ENCODE data around the gene PRSS36. TPM values are rescaled to one million over a fixed set of nuclear protein-coding genes. Genes with fewer than 3 reads are reported as not detected.

Gene PRSS36
- total RNA-seq, 1 experiment from 2014 or later, result 1.3 TPM

- H3K27ac Mint-ChIP-seq, result peak overlapping the region; percentile 47; the same call in 1 of the 2 replicates
- H3K27me3 Mint-ChIP-seq (ENCODE audit: low read depth), result no peaks in the 10 kb centered on the region
- POLR2A ChIA-PET, result interaction anchor here (0.7 to 1.7 kb wide), 4 partner anchors 8 to 248 kb away, joined by 3 to 7 read pairs (median 4); partner anchors contain the start of genes FUS and PYCARD
- H3K36me3 Mint-ChIP-seq, result peaks cover 97% of the 10 kb centered on the region
- DNase-seq (ENCODE audit: low spot score) (no peak), ATAC-seq (no peak)
- TF ChIP-seq AR (CRISPR knock-in tag; IDR thresholded peaks at IDR 0.05) (peak; percentile 56; the same call in 1 of the 2 replicates), FOXP4 (CRISPR knock-in tag; IDR thresholded peaks at IDR 0.05) (no peak)
- no peaks in the 10 kb centered on the region for H3K9me3 Mint-ChIP-seq
- peaks cover 17% of the 10 kb centered on the region for H3K4me1 Mint-ChIP-seq
- CTCF ChIA-PET, result interaction anchor here (0.7 kb wide), 1 partner anchor 13 kb away, joined by 3 read pairs; no protein-coding TSS in a partner anchor
- no peak overlapping the region for H3K4me3 Mint-ChIP-seq
These were observed 38.9 kb upstream of the PRSS36 start for GRCh38 chr16:31188450-31189411.

- Mint-ChIP-seq H3K27me3 (ENCODE audit: low read depth) (no peaks in the 10 kb centered on the region), H3K9me3 (no peaks in the 10 kb centered on the region), H3K36me3 (peaks cover 99% of the 10 kb centered on the region), H3K27ac (no peak overlapping the region), H3K4me1 (peaks cover 26% of the 10 kb centered on the region), H3K4me3 (no peak overlapping the region)
- no peak; the same call in 1 of the 2 replicates for ATAC-seq
- no peak for DNase-seq (ENCODE audit: low spot score)
- ChIA-PET POLR2A (interaction anchor here (0.6 to 1.7 kb wide), 3 partner anchors 14 to 247 kb away, joined by 5 to 7 read pairs (median 6); partner anchors contain the start of gene PYCARD), CTCF (no interaction called here)
- peak; percentile 57; the same call in 1 of the 2 replicates for TF ChIP-seq AR (CRISPR knock-in tag; IDR thresholded peaks at IDR 0.05)
- no peak for TF ChIP-seq TEAD1 (CRISPR knock-in tag; IDR thresholded peaks at IDR 0.05)
- TF ChIP-seq E2F4 (CRISPR knock-in tag; IDR thresholded peaks at IDR 0.05; ENCODE audit: borderline replicate concordance, low read depth), result no peak
These were observed 37.9 kb upstream of the PRSS36 start for GRCh38 chr16:31187808-31188189.

GRCh38 chr16:31186930-31187807, 37.3 kb upstream of the PRSS36 start:
- H3K27me3 Mint-ChIP-seq (ENCODE audit: low read depth), result no peaks in the 10 kb centered on the region
- DNase-seq (ENCODE audit: low spot score) (no peak), ATAC-seq (no peak)
- no peak overlapping the region for H3K4me3 Mint-ChIP-seq
- H3K36me3 Mint-ChIP-seq, result peaks cover 99% of the 10 kb centered on the region
- H3K9me3 Mint-ChIP-seq, result no peaks in the 10 kb centered on the region
- POLR2A ChIA-PET, result interaction anchor here (0.6 to 1.7 kb wide), 2 partner anchors 15 to 42 kb away, joined by 6 to 7 read pairs; partner anchors contain the start of gene PYCARD
- TF ChIP-seq EMX1 (CRISPR knock-in tag; IDR thresholded peaks at IDR 0.05) (0 out of 2 replicates have a peak, but pooled peaks have one; percentile 51), ATF1 (CRISPR knock-in tag; IDR thresholded peaks at IDR 0.05) (no peak), NFATC4 (CRISPR knock-in tag; IDR thresholded peaks at IDR 0.05) (peak; percentile 32; the same call in 1 of the 2 replicates), NR2C2 (CRISPR knock-in tag; IDR thresholded peaks at IDR 0.05) (no peak)
- CTCF ChIA-PET, result no interaction called here
- peaks cover 32% of the 10 kb centered on the region for H3K4me1 Mint-ChIP-seq
- H3K27ac Mint-ChIP-seq, result peak overlapping the region; percentile 26
